Neural cell (in vitro differentiated cells): Measurements from ENCODE around the gene CELF5.

Source experiments
- EZH2 ChIP-seq: fragments of 200-600, 300-800 bp; shearing (Covaris generic), sonication (generic); IDR thresholded peaks from 2 replicates; pipeline ENCODE4 v1.6.1; 2014; ENCODE audit warnings: antibody characterized with exemption, low read length, borderline replicate concordance, mild to moderate bottlenecking; ENCODE audit not compliant: insufficient read depth, poor library complexity, severe bottlenecking
- TAF1 ChIP-seq: IDR thresholded peaks from 2 replicates; pipeline ENCODE4 v1.6.1; 2012; ENCODE audit warnings: low read depth

DNA sequence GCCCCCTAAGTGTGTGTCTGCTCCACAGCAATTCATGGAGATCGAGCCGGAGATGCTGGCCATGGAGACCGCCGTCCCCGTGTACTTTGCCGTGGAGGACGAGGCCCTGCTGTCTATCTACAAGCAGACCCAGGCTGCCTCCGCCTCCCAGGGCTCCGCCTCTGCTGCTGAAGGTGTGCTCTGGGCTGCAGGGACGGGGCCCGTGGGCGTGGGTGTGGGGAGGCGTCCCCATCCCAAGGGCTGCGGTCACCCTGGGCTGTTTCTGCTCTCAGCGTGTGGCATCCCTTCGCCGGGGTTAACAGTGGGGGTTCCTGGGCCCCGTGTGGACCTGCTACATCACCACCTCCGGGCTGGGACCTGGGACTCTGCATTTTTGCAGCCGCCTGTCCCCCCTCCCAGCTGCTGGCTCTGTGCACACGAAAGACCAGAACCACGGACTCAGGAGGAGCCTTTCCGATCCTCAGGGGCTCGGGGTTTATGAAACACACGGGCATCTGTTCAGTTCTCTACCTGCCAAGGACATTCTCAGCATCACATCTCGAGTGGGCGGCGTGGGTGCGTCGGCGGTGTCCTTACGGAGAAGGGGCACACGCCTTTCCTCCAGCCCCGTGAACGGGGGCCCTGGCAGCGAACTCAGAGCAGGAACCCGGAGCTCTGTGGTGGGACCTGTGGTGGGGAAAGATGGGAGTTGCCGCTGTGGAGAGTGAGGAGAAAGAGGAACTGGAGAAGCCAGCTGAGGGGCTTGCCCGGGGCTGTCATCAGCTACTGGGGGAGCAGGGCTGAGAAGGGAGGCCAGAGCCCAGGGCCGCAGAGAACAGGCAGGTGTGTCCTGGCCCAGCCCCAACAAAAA is 31.0 kb upstream of the CELF5 start:
- TF ChIP-seq TAF1 (no peak), EZH2 (no peak)
